Heart left ventricle (tissue), 13 donors: ENCODE data around the gene SEL1L2.

ENCODE experiments used
- CTCF ChIP-seq, 12 donors: fragments of 200-600 bp; sonication (generic) in 4 of 12; IDR thresholded peaks; one replicate each; pipeline versions ENCODE4 v1.5.0 to v1.8.0; 2018 to 2022; ENCODE audit warnings: antibody characterized with exemption in 12 of 12, mild to moderate bottlenecking in 5 of 12
- POLR2A ChIP-seq, 2 donors: fragments of 450-650 bp; IDR thresholded peaks; one replicate each; pipeline ENCODE4 v1.6.1; 2017; ENCODE audit warnings: antibody characterized with exemption in 2 of 2, mild to moderate bottlenecking in 2 of 2, moderate library complexity in 2 of 2
- donor health status: ischemic (EF 13 %, LVEDD 7.1; RV severe dilation, severe dysfunction).
- donor health status: DM: no; HTN: yes; CAD: no.
- donor health status: DM: no; HTN: no; CAD: no.
- donor health status: ischemic (EF 25% LVEDD 6.9; RV normal size, moderate dysfunction).
- donor health status: ischemic (EF 25% LVEDD 5.7; RV mildly dilated, moderate dysfunction).
- donor health status: ischemic (EF 35%, LVEDD 5.7; RV mildly dilated, moderate dysfunction).
- donor health status: nonischemic (EF 11% LVEDD 7.7; RV severe dilation, severe dysfunction).
- donor health status: DM: yes; HTN: yes; CAD: no.
- donor health status: PGD.
- donor health status: ischemic (EF 29% LVEDD 5.4; RV normal size, mild dysfunction).
- donor health status: nonischemic (EF 23%, LVEDD 6.1; RV moderate dilation, normal function).

- no peak for TF ChIP-seq CTCF (IDR thresholded peaks at IDR 0.05)
- TF ChIP-seq POLR2A (IDR thresholded peaks at IDR 0.05) = no peak
Observed at GRCh38 chr20:13814672-13815071, 175.7 kb downstream of the SEL1L2 start.
